EL (cell line): ENCODE data around the gene PNPLA2.

Source experiments
- DNase-seq: peaks from one replicate; pipeline ENCODE4 v3.0.0-alpha.2; 2016

The PNPLA2 gene

DNA sequence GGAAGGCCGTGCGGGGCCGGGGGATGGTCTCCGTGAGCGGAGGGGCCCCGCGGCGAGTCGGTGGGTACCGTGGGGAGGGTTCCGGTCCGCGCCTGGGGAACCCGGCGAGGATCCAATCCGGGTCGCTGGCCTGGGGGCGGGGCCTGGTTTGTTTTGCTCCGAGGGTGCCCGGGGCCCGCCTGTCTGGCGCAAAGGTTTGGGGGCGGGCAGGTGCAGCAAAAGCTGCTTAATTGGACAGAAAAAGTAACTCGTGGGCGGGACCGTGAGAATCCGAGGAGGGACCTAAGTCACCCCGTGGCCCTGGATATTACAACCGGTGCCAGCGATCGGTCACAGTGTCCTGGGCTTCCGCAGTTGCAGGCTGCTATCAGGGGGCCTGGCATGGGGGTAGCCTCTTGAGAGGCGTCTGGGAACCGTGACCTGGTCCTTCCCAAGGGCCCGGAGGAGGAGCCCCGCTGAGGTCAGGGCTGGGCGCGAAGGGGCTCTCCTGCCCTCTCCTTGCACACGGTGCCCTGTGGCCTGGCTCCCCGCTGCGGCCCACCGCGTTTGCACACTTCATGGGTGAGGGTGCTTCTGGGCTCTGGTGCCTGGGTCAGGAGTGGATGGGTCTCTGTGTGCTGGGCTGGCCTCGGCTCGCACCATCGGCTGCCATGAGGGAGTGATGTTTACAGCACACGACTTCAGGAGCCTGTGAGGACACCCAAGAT, 1.4 kb downstream of the PNPLA2 start:
- peak; percentile 84 for DNase-seq

DNA sequence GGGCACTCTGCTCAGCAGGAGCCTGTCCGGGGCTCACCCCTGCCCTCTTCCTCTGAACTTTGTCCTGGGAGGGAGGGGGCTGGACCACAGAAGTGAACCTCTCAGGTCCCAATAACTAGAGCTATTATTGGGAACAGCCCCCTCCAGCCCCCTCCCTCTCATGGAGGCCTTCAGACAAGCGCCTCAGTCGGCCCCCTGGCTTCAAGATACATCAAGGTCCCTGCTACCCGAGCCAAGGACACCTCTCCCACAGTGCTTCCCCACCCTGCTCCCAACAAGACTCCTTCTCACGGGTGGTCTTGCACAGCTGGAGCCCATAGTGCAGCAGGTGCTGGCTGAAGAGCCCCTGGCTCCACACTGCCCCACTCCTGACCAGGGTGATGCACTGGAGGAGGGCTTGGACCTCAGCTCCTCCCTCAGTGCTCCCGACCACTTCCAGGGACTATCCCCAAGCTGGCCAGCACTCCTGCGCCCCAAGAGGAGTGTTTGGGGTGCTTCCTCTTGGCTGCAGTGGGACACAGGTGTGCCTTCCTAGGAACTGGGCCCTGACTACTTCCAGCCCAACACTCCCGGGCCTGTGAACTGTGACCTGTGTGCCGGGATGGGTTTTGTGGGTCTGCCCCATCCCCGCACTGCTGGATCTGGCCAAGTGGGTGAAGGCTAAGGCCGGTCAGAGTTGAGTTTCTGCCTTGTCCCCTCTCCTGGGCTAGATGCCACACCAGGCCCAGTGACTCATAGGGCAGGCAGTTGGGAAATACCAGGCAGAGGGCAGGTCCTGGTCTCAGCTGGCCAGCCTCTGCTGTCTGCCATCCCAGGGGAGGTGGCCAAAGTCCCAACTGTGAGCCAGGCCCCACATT, 2.2 kb downstream of the PNPLA2 start:
- DNase-seq, result peak; percentile 81

DNA sequence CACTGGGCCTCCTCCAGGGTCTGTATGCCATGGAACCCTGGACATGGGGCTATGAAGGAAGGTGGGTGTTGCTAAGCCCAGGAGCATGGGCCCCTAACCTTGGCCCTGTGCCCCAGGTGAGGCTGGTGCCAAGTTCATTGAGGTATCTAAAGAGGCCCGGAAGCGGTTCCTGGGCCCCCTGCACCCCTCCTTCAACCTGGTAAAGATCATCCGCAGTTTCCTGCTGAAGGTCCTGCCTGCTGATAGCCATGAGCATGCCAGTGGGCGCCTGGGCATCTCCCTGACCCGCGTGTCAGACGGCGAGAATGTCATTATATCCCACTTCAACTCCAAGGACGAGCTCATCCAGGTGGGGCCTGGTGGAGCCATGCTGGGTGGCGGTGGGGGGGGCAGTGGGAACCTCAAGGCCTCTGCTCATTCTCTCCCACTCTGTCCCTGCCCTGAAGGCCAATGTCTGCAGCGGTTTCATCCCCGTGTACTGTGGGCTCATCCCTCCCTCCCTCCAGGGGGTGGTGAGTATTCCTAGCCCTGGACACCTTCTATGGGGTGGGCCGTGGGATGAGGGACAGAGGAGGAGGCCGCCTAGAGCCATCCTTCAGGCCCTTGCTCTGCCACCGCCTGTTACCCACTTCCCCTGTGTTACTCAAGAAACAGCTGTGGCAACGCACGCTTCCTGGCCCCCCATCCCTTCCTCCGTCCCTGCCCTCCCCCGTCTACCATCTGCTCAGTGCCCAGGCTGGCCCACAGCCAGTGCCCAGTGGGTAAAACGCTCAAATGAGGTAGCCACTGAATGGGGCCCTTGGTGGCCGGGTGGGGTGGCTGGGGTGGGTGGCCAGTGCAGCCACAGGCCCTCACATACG, 3.0 kb downstream of the PNPLA2 start:
- DNase-seq, result no peak

DNA sequence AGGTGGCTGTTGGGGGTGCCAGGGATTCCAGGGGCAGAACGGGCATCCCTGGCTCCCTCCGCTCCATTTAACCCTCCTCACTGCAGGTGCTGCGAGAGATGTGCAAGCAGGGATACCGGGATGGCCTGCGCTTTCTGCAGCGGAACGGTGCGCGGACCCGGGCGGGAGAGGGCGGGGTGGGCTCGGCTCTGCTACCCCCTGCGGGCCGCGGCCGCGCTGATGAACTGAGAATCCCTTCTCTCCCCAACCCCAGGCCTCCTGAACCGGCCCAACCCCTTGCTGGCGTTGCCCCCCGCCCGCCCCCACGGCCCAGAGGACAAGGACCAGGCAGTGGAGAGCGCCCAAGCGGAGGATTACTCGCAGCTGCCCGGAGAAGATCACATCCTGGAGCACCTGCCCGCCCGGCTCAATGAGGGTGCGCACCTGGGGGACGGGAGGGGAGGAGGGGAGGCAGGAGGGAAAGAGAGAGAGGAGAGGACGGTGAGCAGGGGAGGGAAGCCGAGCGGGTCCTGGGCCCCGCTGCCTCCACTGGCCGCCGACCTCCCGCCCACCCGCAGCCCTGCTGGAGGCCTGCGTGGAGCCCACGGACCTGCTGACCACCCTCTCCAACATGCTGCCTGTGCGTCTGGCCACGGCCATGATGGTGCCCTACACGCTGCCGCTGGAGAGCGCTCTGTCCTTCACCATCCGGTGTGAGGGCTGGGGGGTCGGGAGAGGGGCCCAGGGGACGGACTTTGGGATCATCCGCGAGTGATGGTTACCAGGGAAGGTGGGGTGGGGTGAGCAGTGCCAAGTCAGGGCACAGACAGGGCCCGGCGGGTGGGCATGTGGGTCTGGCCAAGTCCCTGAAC, 5.0 kb downstream of the PNPLA2 start:
- no peak for DNase-seq

DNA sequence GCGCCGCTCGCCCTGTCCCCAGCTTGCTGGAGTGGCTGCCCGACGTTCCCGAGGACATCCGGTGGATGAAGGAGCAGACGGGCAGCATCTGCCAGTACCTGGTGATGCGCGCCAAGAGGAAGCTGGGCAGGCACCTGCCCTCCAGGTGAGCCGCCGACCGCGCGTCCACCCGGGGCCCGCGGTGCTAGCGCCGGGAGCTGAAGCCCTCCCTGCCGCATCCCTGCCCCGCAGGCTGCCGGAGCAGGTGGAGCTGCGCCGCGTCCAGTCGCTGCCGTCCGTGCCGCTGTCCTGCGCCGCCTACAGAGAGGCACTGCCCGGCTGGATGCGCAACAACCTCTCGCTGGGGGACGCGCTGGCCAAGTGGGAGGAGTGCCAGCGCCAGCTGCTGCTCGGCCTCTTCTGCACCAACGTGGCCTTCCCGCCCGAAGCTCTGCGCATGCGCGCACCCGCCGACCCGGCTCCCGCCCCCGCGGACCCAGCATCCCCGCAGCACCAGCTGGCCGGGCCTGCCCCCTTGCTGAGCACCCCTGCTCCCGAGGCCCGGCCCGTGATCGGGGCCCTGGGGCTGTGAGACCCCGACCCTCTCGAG, 5.7 kb downstream of the PNPLA2 start:
- no peak for DNase-seq

DNA sequence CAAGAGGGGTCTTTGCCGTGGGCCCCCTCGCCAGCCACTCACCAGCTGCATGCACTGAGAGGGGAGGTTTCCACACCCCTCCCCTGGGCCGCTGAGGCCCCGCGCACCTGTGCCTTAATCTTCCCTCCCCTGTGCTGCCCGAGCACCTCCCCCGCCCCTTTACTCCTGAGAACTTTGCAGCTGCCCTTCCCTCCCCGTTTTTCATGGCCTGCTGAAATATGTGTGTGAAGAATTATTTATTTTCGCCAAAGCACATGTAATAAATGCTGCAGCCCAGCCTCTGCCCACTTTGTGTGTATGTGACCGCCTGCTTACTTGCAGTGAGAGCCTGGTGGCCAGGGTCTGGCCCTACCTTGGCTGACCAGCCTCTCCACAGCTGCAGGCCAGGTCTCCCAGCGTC, 6.2 kb downstream of the PNPLA2 start:
- no peak for DNase-seq

DNA sequence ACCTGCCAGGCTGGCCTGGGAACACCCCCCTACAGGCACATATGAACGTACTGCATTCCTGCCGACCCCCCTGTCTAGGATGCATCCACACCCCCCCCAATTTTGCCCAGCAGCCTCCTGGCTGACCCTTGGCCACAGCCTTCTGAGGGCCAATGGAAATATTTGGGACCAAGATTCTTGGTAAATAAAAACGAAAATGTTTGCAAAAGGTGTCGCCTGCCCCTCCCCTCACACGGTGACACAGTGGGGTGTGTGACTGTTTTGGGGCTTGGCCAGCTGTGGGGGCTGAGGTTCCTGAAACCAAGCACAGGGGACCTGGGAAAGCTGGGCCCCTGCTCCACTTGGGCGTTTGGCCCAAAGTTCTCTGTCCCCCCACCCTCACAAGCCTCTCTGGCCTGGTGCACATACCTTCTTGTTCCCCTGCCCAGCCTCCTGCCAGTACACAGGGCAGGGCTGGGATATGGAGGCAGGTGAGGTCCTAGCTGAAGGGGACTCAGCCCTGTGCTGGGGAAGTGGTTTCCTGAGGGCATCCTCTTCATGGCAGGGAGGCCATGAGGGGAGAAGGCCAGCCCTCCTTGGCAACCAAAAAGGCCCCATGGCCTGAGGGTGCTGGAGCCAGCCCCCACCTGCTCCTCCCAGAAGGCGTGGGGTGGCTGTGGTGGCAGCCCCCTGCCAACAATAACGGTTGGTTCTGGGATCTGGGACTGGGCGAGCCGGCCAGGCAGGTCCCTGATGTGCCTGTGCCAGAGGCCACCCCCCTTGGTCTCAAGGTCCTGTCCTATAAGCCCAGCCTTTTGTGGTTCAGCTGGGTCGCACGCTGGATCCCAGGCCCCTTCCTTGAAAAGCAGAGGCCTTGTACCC, 6.9 kb downstream of the PNPLA2 start:
- DNase-seq, result no peak

DNA sequence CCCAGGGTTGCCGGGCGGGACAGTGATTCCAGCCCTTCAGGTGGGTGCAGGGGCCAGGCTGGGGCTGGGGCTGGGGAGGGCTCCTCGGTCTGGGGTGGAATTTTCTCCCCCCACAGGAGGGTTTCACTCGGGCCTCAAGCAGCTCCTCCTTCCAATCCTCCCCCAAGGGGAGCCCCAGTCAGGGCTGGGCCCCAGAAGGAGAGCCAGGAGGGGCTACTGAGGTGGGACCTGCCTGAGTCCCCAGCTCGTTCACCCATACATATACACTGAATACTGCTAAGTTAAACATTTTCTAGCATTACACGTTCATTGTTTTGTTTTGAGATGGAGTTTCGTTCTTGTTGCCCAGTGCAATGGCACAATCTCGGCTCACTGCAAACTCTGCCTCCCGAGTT, 7.5 kb downstream of the PNPLA2 start:
- DNase-seq, result no peak

DNA sequence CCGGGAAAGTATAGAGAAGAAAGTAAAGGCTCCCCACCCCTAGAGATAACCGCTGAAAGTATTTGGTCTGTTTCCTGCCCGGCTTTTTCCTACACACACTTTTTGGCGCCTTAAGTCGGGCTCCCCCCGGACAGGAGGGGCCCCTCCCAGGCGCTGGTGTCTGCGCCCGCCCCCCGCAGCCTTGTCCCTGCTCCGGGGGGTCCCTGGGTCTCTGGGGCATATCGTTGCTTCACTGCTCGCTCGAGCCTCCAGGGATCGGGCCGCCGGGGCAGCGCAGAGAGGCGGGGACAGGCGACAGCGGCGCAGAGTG, 8.1 kb downstream of the PNPLA2 start:
- no peak for DNase-seq

DNA sequence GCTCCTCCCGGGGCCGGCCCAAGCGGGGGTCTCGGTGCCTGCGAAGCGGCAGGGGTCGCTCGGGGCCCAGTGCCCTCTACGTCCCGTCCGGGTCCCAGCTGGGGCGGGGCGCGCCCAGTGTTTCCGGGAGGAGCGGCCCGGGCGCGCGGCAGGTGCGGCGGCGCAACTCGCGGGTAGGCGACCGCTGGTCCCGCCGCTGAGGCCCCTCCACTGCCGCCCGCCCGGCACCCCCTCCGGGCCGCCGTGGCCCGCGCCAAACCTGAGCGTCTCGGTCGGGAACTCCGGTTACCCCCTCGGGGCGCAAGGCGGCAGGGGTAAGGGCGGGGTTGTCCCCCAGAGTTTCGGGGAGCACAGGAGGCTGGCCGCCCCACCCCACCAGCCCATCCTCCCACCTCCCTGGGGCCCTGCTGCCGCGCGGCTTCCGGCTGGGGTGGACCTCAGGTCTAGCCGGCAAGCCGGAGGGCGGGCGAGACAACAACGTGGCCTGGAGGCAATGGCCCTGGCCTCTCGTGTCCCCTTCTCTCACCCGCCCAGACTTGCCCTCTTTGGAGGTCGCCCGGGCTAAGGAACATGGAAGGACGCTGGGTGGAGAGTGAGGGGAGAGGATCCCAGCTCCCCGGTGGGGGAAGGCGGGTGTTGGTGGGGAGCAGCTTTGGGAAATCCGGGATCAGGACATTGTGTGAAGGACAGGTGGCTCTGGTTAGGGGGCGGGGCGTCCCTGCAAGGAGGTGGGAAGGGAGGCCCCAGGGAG, 8.6 kb downstream of the PNPLA2 start:
- DNase-seq, result no peak

DNA sequence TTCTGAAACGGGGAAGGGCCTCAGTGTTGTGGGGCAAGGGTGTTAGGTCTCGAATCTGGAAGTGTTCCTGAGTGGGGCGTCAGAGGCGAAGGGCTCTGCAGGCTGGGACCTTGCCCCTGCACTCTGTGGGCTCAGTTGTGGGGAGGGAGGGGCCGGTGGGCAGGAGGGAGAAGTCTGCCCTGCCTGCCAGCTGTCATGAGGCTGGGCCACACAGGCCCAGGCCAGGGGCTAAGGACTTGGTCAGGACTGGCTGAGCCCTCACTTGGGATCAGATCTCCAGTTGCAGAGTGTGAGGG, 9.1 kb downstream of the PNPLA2 start, which contains the start of gene CRACR2B:
Gene CRACR2B (plus strand): TSS at position 23 of the 296 bp plus-strand sequence. CDS start 689 bp downstream, outside the sequence.
- no peak for DNase-seq

DNA sequence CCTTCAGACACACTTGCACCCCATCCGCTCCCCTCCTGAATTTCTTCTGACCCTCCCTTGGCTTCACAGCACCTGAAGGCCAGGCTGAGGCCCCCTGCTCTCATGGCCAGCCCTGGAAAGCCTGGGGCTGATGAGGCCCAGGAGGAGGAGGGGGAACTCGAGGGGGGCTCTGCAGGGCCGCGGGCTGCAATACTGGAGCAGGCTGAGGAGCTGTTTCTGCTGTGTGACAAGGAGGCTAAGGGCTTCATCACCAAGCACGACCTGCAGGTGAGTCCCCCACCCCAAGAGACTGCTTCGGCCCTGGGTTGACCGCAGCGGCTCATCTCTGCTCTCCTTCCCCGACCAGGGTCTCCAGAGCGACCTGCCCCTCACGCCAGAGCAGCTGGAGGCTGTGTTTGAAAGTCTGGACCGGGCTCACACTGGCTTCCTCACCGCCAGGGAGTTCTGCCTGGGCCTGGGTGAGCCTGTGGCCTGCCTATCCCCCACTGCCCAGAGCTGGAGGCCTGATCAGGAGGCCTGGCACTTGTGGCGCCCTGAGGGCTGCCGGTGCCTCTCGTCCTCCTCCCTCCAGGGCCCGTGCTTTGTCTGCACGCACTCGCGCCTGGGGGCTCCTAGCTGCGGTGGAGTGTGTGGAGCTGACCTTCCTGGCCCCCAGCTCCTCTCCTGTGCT, 9.9 kb downstream of the PNPLA2 start:
- no peak for DNase-seq

DNA sequence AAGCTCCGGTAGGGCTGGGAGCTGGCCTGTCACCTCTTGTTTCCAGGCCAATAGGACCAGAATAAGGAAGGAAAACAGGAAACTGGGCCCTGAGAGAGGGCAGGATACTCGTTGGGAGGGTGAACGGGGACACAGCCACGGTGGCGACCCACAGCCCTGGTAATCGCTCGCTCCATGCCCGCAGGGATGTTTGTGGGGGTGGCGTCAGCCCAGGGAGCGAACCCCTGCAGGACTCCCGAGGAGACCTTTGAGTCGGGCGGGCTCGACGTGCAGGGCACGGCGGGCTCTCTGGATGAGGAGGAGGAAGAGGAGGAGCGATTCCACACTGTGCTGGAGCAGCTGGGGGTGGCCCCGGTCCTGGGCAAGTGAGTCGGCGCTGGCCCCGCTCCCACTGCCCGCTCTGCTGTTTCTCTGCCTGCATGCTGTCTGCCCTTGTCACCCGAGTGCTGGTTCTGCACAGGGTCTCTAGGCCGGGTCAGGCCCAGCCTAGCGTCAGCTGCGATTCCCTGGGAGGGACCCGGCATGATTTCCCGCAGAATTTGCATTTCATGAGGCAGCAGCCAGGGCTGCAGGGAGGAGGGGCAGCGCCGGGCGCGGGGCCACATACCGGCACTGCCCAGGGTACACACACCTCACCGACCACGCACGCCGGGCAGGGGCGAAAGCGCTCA, 10.6 kb downstream of the PNPLA2 start:
- DNase-seq, result no peak

DNA sequence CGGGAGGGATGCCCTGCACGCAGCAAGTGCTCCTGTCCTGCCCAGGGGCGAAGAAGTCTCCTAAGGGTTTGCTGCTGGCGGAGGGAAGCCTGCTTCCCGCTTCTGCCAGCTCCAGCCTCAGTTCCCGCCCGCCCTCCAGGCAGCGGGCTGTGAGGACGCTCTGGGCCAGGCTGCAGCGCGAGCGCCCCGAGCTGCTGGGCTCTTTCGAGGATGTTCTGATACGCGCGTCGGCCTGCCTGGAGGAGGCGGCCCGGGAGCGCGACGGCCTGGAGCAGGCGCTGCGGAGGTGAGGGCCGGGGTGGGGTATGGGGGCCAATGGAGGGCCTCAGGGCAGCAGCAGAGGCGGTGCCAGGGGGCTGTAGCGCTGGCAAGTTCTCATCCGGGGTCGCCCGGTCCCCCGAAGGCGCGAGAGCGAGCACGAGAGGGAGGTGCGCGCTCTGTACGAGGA, 11.2 kb downstream of the PNPLA2 start:
- no peak for DNase-seq

DNA sequence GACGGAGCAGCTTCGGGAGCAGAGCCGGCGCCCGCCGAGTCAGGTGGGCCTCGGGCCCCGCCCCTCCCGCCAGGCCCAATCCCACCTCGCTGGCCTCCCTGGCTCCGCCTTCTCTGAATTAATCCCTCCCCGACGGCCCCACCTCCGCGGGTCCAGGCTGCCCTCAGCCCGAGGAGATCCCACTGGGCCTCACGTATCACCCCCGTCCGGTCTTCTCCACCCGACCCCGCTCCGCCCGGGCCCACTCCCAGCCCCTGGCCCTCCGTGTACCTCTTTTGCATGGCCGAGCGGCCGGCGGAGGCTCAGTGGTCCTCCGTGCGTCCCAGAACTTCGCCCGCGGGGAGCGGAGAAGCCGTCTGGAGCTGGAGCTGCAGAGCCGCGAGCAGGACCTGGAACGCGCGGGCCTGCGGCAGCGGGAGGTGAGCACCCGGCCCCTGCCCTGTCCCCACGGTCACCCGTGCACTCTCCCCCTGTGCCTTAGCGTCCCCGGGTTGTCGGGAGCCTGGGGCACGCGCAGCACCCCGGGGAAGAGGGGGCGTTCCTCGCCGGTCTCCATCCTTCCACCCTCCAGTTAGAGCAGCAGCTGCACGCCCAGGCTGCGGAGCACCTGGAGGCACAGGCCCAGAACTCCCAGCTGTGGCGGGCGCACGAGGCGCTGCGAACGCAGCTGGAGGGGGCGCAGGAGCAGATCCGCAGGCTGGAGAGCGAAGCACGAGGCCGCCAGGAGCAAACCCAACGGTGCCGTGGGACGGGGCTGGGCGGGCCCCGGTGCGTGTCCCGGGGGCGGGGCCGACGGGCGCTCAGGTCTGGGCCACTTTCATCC, 11.8 kb downstream of the PNPLA2 start:
- DNase-seq, result peak; percentile 72

DNA sequence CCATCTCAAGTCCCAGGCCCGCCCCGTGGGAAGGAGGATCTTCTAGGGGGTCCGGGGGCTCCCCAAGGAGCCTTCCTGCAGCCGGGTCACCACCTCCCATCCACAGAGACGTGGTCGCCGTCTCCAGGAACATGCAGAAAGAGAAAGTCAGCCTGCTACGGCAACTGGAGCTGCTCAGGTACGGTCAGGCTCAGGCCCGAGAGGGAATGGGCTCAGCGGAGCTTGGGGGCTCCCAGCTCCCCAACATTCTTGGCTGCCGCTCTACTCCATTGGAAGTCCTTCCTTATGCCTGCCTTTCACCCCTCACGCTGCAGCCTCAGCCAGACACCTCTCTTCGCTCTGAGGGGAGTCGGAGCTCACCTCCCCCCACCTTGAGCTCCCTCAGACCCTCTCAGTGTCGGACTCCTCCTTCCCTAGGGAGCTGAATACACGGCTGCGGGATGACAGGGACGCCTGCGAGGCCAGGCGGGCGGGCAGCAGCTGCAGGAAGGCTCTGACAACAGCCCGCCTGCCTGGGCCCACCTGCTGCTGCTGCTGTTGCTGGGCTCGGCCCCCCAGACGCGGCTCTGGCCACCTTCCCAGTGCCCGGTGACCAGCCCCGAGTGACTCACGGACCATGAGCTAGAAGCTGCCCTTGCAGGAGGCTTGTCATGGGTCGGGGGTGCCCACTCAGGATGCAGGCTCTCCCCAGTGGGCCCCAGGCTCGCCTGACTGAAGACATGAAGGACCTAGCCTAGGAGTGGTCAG, 12.6 kb downstream of the PNPLA2 start:
- peak; percentile 53 for DNase-seq

DNA sequence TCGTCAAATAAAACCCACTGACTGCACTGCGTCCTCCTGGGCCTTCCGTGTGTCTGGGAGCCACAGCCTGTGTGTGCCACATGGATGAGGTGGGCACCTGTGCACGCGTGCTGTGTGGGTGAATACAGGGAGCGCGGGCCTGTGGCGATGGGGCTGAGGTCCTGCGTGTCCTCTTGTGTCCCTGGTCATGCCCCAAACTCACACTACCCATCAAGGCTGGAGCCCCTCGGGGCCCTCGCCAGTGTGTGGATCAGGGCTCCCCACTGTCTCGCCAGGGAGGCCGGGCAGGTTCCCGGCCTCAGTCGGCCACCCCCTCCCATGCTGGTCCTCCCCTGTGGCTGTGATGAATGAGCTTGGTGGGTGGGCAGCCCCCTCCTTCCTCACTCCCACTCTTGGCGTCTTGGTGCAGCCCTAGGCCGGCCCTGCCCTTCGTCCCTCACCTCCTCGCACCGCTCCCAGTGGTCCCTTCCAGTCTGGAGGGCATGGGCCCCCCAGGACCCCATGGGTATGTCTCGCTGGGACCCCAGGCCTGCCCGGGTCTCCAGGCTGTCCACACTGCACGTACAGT, 13.3 kb downstream of the PNPLA2 start:
- no peak for DNase-seq
